ENCODE data around the gene PIGL. TPM values are rescaled to one million over a fixed set of nuclear protein-coding genes. Genes with fewer than 3 reads are reported as not detected.

Gene PIGL
- polyA plus RNA-seq, 1 donor: 49.0 TPM

DNA sequence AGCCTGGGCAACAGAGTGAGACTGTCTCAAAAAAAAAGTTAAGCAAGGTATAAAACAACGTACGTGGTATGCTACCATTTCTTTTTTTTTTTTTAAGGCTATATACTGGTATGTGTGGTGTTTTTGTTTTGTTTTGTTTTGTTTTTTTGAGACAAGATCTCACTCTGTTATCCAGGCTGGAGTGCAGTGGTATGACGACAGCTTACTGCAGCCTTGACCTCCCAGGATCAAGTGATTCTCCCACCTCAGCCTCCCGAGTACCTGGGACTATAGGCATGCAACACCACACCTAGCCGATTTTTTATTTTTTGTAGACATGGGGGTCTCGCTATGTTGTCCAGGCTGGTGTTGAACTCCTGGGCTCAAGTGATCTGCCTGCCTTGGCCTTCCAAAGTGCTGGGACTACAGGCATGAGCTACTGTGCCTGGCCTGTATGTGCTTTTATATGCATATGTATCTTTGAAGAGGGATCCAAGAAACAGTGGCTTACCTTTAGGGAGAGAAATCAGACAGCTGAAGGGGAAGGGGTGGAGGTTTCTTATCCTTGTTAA, 129.8 kb downstream of the PIGL start:
- Histone ChIP-seq H3K36me3 (ENCODE audit: control insufficient read depth, insufficient read depth, low read length) (peaks cover 46% of the 10 kb centered on the region), H3K27ac (ENCODE audit: low read length) (no peak overlapping the region), H3K9me3 (ENCODE audit: control insufficient read depth, low read depth, low read length) (no peaks in the 10 kb centered on the region), H3K4me3 (ENCODE audit: low read length) (no peak overlapping the region), H3K4me1 (ENCODE audit: control insufficient read depth, insufficient read depth, low read length) (no peaks in the 10 kb centered on the region), H3K27me3 (ENCODE audit: control insufficient read depth, insufficient read depth, low read length) (no peaks in the 10 kb centered on the region)
- no peak for DNase-seq
- no CpG with 5 or more reads among the region's 6 CpGs for WGBS (ENCODE audit: insufficient coverage, low lambda C conversion rate)

DNA sequence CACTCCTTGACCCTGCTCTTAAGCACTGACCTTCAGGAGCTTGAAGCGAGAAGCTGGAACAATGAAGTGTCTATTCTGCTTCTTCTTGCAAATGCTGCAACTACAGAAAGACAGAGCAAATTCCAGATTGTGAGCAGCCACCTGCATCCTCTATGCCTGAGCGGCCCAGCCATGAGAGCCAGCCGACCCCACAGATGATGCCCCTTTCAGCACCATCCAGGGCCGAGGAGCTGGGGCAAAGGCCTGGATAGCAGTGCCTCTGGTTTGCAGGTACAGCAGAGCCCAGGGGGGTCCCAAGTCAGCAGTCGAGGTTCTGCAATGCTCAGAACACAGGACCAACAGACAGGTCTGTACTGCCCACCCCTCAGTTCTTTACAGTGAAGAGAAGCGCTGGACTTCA, 131.6 kb downstream of the PIGL start:
- Histone ChIP-seq H3K4me3 (ENCODE audit: low read length) (no peak overlapping the region), H3K9me3 (ENCODE audit: control insufficient read depth, low read depth, low read length) (no peaks in the 10 kb centered on the region), H3K27ac (ENCODE audit: low read length) (no peak overlapping the region), H3K36me3 (ENCODE audit: control insufficient read depth, insufficient read depth, low read length) (peaks cover 30% of the 10 kb centered on the region), H3K4me1 (ENCODE audit: control insufficient read depth, insufficient read depth, low read length) (peaks cover 1% of the 10 kb centered on the region), H3K27me3 (ENCODE audit: control insufficient read depth, insufficient read depth, low read length) (peaks cover 3% of the 10 kb centered on the region)
- WGBS (ENCODE audit: insufficient coverage, low lambda C conversion rate): no CpG with 5 or more reads among the region's 6 CpGs
- DNase-seq: no peak

- Histone ChIP-seq H3K9me3 (ENCODE audit: control insufficient read depth, low read depth, low read length) (no peaks in the 10 kb centered on the region), H3K27me3 (ENCODE audit: control insufficient read depth, insufficient read depth, low read length) (peaks cover 3% of the 10 kb centered on the region), H3K36me3 (ENCODE audit: control insufficient read depth, insufficient read depth, low read length) (peaks cover 22% of the 10 kb centered on the region), H3K27ac (ENCODE audit: low read length) (no peak overlapping the region), H3K4me3 (ENCODE audit: low read length) (no peak overlapping the region), H3K4me1 (ENCODE audit: control insufficient read depth, insufficient read depth, low read length) (peaks cover 3% of the 10 kb centered on the region)
- no CpG with 5 or more reads among the region's 5 CpGs for WGBS (ENCODE audit: insufficient coverage, low lambda C conversion rate)
- no peak for DNase-seq
These were observed 132.4 kb downstream of the PIGL start for GRCh38 chr17:16349431-16349830.

DNA sequence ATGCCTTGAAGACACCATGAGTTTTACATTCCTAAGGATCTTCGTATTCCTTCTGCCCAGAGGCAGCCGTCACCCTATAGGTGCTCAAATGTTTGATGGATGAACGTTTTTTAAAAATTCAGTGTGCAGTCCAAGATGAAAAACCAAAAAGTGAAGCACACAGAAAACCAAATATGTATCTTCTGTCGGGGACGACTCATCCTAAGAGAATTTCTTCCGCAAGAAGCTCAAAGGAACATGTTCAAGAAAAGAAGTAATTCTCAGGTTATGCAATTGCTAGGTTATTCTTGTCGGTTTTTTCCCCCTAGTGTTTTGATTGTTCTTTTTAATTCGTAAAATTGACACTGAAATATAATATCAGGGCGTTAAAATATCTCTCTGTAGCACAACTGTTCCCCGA, 134.8 kb downstream of the PIGL start:
- Histone ChIP-seq H3K9me3 (ENCODE audit: control insufficient read depth, low read depth, low read length) (no peaks in the 10 kb centered on the region), H3K4me1 (ENCODE audit: control insufficient read depth, insufficient read depth, low read length) (peaks cover 3% of the 10 kb centered on the region), H3K27ac (ENCODE audit: low read length) (peak overlapping the region; percentile 81), H3K27me3 (ENCODE audit: control insufficient read depth, insufficient read depth, low read length) (peaks cover 3% of the 10 kb centered on the region), H3K36me3 (ENCODE audit: control insufficient read depth, insufficient read depth, low read length) (peaks cover 19% of the 10 kb centered on the region), H3K4me3 (ENCODE audit: low read length) (peak overlapping the region; percentile 57)
- 0% methylated on average over 3 of the region's 10 CpGs for WGBS (ENCODE audit: insufficient coverage, low lambda C conversion rate)
- peak in 1 of 2 donors; percentile 20 for DNase-seq

DNA sequence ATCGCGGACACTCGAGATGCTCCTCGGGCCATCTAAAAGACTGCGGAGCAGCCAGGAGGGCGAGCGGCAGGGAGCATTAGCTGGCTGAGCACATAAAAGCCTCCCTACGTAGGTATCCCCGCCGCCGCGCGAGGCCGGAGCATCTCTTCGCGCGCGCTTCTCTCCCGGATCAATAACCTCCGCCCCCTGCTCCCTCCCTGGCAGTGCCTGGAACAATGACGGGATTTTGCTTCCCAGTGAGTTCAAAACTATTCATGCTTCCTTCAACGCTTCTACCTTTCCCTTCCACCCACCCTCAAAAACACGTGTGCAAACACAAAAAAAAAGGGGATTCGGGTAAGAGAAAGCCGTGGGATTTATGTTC, 135.3 kb downstream of the PIGL start:
- peak overlapping the region; percentile 81 for H3K27ac ChIP-seq (ENCODE audit: low read length)
- peak in 1 of 2 donors; percentile 72 for DNase-seq
- H3K4me3 ChIP-seq (ENCODE audit: low read length): peak overlapping the region; percentile 57
- no peaks in the 10 kb centered on the region for H3K9me3 ChIP-seq (ENCODE audit: control insufficient read depth, low read depth, low read length)
- H3K27me3 ChIP-seq (ENCODE audit: control insufficient read depth, insufficient read depth, low read length): peaks cover 3% of the 10 kb centered on the region
- WGBS (ENCODE audit: insufficient coverage, low lambda C conversion rate): 0% methylated on average over 2 of the region's 25 CpGs
- peaks cover 15% of the 10 kb centered on the region for H3K36me3 ChIP-seq (ENCODE audit: control insufficient read depth, insufficient read depth, low read length)
- peaks cover 3% of the 10 kb centered on the region for H3K4me1 ChIP-seq (ENCODE audit: control insufficient read depth, insufficient read depth, low read length)

DNA sequence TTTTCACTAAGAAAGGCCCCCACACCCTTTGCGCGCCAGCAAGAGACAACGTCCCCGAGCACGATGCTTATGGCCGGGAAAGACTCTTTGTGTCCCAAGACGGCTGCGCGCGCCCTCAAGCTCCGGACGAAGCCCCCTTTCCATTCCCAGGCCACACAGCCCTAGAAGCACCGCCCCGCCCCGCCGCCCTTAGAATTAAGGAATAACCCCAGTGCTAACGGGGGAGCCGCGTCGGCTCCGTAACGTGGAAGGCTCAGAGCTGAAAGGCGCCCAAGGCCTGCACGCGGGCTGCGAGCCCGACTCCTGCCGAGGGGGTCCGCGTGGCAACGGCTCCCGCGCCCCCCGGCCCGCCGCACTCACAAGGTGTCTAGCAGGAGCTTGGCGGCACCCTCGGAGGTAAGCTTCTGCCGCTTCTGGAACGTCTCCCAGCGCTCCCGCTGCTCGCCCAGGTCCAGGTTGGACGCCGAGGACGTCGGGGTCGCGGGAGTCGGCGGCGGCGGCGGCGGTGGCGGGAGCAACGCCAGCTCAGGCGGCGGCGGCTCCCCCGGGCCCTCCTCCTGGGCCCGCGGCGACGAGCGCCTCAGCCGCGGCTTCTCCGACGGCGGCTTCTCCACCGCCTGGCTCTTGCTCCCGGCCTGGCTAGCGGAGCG, 135.8 kb downstream of the PIGL start:
- no CpG with 5 or more reads among the region's 75 CpGs for WGBS (ENCODE audit: insufficient coverage, low lambda C conversion rate)
- H3K4me3 ChIP-seq (ENCODE audit: low read length): peak overlapping the region; percentile 57
- H3K27me3 ChIP-seq (ENCODE audit: control insufficient read depth, insufficient read depth, low read length): peaks cover 3% of the 10 kb centered on the region
- no peaks in the 10 kb centered on the region for H3K9me3 ChIP-seq (ENCODE audit: control insufficient read depth, low read depth, low read length)
- H3K4me1 ChIP-seq (ENCODE audit: control insufficient read depth, insufficient read depth, low read length): peaks cover 3% of the 10 kb centered on the region
- H3K27ac ChIP-seq (ENCODE audit: low read length): peak overlapping the region; percentile 81
- DNase-seq: peak in 1 of 2 donors; percentile 79
- H3K36me3 ChIP-seq (ENCODE audit: control insufficient read depth, insufficient read depth, low read length): peaks cover 15% of the 10 kb centered on the region

GRCh38 chr17:16353317-16354174, 136.5 kb downstream of the PIGL start, which contains the start of gene CENPV:
Gene CENPV (minus strand): TSS chr17:16353469. CDS start chr17:16353436, 33 bp downstream.
- 100% methylated on average over 1 of the region's 83 CpGs for WGBS (ENCODE audit: insufficient coverage, low lambda C conversion rate)
- H3K36me3 ChIP-seq (ENCODE audit: control insufficient read depth, insufficient read depth, low read length): peaks cover 11% of the 10 kb centered on the region
- H3K27ac ChIP-seq (ENCODE audit: low read length): peak within 1 kb of the TSS; percentile 81
- peak in 1 of 2 donors; percentile 80 for DNase-seq
- H3K4me3 ChIP-seq (ENCODE audit: low read length): peak within 1 kb of the TSS; percentile 57
- peaks cover 3% of the 10 kb centered on the region for H3K4me1 ChIP-seq (ENCODE audit: control insufficient read depth, insufficient read depth, low read length)
- H3K9me3 ChIP-seq (ENCODE audit: control insufficient read depth, low read depth, low read length): no peaks in the 10 kb centered on the region
- H3K27me3 ChIP-seq (ENCODE audit: control insufficient read depth, insufficient read depth, low read length): peaks cover 3% of the 10 kb centered on the region

- Histone ChIP-seq H3K27ac (ENCODE audit: low read length) (no peak overlapping the region), H3K36me3 (ENCODE audit: control insufficient read depth, insufficient read depth, low read length) (peaks cover under 1% of the 10 kb centered on the region), H3K4me3 (ENCODE audit: low read length) (no peak overlapping the region), H3K9me3 (ENCODE audit: control insufficient read depth, low read depth, low read length) (no peaks in the 10 kb centered on the region), H3K4me1 (ENCODE audit: control insufficient read depth, insufficient read depth, low read length) (peaks cover 3% of the 10 kb centered on the region), H3K27me3 (ENCODE audit: control insufficient read depth, insufficient read depth, low read length) (peaks cover 3% of the 10 kb centered on the region)
- DNase-seq: no peak
- no CpG with 5 or more reads among the region's 14 CpGs for WGBS (ENCODE audit: insufficient coverage, low lambda C conversion rate)
These were observed 137.6 kb downstream of the PIGL start for GRCh38 chr17:16354585-16354984.

DNA sequence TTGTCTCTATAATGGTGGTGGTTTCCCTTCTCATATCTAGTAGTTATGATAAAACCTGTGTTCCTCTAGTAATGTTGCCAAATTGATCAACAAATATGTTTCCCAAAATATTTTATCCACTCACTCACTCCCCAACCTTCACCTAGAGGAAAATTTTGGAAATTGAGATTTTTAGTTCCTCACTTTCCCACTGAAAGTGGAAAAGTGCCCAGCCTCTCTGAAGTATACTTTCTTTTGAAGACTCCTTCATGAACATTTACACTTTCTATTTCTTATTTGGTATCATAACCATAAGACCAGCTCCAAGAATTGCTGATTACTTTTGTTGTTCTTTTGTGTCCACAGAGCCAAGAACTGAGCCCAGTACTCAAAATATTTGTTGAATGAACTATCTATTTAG, 141.4 kb downstream of the PIGL start:
- Histone ChIP-seq H3K9me3 (ENCODE audit: control insufficient read depth, low read depth, low read length) (no peaks in the 10 kb centered on the region), H3K27me3 (ENCODE audit: control insufficient read depth, insufficient read depth, low read length) (no peaks in the 10 kb centered on the region), H3K4me3 (ENCODE audit: low read length) (no peak overlapping the region), H3K4me1 (ENCODE audit: control insufficient read depth, insufficient read depth, low read length) (peaks cover 3% of the 10 kb centered on the region), H3K36me3 (ENCODE audit: control insufficient read depth, insufficient read depth, low read length) (no peaks in the 10 kb centered on the region), H3K27ac (ENCODE audit: low read length) (no peak overlapping the region)
- DNase-seq: no peak

DNA sequence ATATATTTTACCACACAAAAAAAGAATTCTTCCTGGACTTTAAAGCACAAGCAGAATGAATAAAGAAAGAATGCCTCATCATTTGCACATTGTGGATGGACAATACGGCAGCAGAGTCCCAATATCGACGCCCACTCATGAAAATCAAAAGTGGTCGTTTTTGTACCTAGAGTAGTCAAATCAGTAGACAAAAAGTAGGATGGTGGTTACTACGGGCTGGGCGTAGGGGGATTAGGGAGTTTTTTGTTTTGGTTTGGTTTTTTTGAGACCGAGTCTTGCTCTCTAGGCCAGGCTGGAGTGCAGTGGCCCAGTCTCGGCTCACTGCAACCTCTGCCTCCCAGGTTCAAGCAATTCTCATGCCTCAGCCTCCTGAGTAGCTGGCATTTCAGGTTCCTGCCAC, 144.9 kb downstream of the PIGL start:
- H3K36me3 ChIP-seq (ENCODE audit: control insufficient read depth, insufficient read depth, low read length): no peaks in the 10 kb centered on the region
- no CpG with 5 or more reads among the region's 8 CpGs for WGBS (ENCODE audit: insufficient coverage, low lambda C conversion rate)
- no peaks in the 10 kb centered on the region for H3K27me3 ChIP-seq (ENCODE audit: control insufficient read depth, insufficient read depth, low read length)
- H3K9me3 ChIP-seq (ENCODE audit: control insufficient read depth, low read depth, low read length): no peaks in the 10 kb centered on the region
- H3K27ac ChIP-seq (ENCODE audit: low read length): no peak overlapping the region
- no peak overlapping the region for H3K4me3 ChIP-seq (ENCODE audit: low read length)
- peaks cover 5% of the 10 kb centered on the region for H3K4me1 ChIP-seq (ENCODE audit: control insufficient read depth, insufficient read depth, low read length)
- DNase-seq: no peak
